ENCODE measurements around the gene OSR1. TPM values are rescaled to one million over a fixed set of nuclear protein-coding genes. Genes with fewer than 3 reads are reported as not detected.

Gene OSR1
- total RNA-seq, 1 donor from 2014 or later, result 2.7 TPM

DNA sequence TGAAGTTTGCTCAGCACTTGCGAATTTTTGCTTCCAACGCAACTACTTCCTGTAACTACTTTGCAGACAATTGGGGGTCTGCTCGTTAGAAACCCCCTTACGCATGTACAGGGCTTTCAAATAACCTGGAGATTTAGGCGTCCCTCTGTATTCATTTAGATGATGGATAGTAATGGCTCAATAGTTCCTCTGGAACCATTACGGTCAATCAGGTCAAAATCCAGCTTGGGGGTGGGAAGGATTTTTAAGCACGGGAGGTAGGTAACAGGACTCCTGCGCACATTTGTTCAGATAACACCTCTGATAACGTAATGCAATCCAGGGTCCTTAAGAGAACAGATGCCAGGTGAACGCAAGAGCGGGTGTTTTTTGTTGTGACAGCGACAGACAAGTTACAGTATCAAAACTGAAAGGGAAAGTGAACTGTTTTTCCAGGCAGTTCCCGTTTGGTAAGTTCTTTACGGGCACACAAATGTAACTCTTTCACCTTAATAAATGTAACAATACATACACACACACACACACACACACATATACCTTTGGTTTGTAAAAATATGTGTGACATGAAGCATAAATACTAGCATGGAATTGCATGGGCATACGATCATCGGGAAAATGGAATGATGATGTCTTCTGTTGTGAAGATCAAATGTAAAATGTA is 3.8 kb upstream of the OSR1 start:
- intact Hi-C loops (cut with micrococcal nuclease), result loop anchor here (10.0 kb wide), 1 partner anchor 617 kb away; no protein-coding TSS in a partner anchor
- DNase-seq, result no peak
- Histone ChIP-seq H3K27ac (replicated peaks) (peak overlapping the region; percentile 53), H3K9me3 (replicated peaks) (no peaks in the 10 kb centered on the region), H3K27me3 (ENCODE audit: low read depth) (peaks cover 53% of the 10 kb centered on the region), H3K4me3 (peak overlapping the region; percentile 78), H3K36me3 (no peaks in the 10 kb centered on the region), H3K4me1 (peaks cover 49% of the 10 kb centered on the region)
- TF ChIP-seq, protein P1, sequence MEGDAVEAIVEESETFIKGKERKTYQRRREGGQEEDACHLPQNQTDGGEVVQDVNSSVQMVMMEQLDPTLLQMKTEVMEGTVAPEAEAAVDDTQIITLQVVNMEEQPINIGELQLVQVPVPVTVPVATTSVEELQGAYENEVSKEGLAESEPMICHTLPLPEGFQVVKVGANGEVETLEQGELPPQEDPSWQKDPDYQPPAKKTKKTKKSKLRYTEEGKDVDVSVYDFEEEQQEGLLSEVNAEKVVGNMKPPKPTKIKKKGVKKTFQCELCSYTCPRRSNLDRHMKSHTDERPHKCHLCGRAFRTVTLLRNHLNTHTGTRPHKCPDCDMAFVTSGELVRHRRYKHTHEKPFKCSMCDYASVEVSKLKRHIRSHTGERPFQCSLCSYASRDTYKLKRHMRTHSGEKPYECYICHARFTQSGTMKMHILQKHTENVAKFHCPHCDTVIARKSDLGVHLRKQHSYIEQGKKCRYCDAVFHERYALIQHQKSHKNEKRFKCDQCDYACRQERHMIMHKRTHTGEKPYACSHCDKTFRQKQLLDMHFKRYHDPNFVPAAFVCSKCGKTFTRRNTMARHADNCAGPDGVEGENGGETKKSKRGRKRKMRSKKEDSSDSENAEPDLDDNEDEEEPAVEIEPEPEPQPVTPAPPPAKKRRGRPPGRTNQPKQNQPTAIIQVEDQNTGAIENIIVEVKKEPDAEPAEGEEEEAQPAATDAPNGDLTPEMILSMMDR (IDR thresholded peaks at IDR 0.05; ENCODE audit: borderline replicate concordance), result no peak

DNA sequence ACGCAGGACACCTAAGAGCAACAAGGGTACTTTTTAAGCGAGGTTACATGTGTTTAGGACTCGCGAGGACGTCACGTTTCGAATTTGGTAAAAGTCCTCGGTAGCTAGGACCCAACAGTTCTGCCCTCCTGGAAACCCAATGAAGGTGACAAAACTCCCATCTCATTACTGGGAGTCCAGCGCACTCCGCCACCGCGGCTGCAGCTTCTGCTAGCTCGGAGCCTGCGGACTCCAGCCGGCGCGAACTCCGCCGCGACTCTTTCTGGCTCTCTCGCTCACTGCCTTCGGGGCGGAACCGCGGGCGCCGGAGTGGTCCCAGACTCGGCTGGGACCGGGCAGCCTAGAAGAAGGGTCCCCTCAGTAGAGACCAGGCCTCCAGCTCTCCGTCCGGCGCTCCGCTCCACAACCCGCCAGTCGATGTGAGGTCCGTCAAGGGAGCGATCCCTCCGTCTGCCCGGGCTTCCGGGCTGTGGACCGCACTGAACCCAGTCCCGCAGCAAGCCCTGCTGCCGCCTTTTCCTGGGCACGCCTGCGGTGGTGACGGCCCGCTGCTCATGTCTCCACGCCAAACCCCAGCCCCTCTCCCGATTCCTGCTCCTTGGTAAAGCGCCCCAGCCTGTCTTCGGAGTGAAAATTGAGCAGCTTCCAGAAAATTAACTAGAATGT is 3.0 kb upstream of the OSR1 start:
- H3K9me3 ChIP-seq (replicated peaks), result no peaks in the 10 kb centered on the region
- peak; percentile 33 for DNase-seq
- peaks cover 56% of the 10 kb centered on the region for H3K4me1 ChIP-seq
- TF ChIP-seq, protein P1 (IDR thresholded peaks at IDR 0.05; ENCODE audit: borderline replicate concordance), result no peak
- intact Hi-C loops (cut with micrococcal nuclease), result loop anchor here (10.0 kb wide), 1 partner anchor 617 kb away; no protein-coding TSS in a partner anchor
- H3K36me3 ChIP-seq, result no peaks in the 10 kb centered on the region
- peaks cover 61% of the 10 kb centered on the region for H3K27me3 ChIP-seq (ENCODE audit: low read depth)
- peak overlapping the region; percentile 39 for H3K27ac ChIP-seq (replicated peaks)
- H3K4me3 ChIP-seq, result peak overlapping the region; percentile 78

DNA sequence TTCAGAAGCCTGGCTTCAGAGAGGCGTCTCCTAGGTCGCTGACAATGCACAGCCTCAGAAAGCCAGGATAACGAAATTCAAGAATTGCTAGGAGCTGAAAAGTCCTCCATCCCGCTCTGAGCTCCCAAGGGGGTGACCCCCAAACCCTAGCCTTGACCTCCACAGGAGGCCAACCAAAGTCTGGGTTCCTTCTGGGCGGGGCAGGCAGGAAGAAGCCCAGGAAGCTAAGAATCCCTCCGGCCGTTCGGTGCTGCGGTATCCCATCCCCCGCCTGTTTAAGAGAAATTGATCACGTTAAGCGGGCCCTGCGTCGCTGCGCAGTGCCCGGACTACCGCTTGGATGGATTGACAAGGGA is 2.5 kb upstream of the OSR1 start:
- Histone ChIP-seq H3K27ac (replicated peaks) (no peak overlapping the region), H3K27me3 (ENCODE audit: low read depth) (peaks cover 66% of the 10 kb centered on the region)

DNA sequence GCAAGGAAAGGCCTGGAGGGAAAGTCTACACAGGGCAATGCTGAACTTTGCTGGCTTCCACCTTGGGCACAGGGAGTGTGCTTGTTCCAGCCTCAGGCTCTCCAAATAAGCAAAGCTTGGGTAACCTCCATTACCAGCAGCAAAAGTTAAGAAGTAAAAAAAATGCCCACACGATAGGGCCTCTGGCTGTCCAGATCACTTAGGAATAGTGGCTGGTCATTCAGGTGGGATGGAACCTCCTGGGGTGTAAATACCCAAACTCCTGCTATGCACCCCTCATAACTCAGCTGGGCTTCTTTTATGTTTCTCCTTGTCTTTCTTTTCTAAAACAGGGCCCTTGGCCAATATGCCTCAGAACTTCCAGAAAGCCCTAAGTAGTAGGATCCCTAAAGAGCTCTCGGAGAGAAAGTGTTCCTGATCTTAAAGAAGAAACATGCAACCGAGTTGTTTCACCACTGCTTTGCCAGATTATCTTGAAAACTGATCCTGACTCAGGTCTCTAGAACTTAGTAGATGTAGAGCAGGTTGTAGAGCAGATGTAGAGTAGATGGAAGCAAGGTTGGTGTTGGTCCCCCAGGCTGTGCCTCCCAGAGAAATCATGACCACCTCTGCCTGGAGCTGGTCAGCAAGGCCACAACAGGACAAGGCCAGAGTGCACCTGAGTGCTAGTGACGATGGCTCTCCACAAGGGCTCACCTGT is 2.0 kb upstream of the OSR1 start:
- intact Hi-C loops (cut with micrococcal nuclease), result loop anchor here (10.0 kb wide), 1 partner anchor 616 kb away; no protein-coding TSS in a partner anchor
- H3K4me1 ChIP-seq, result peaks cover 58% of the 10 kb centered on the region
- H3K9me3 ChIP-seq (replicated peaks), result no peaks in the 10 kb centered on the region
- TF ChIP-seq, protein P1 (IDR thresholded peaks at IDR 0.05; ENCODE audit: borderline replicate concordance), result no peak
- H3K36me3 ChIP-seq, result no peaks in the 10 kb centered on the region
- H3K27me3 ChIP-seq (ENCODE audit: low read depth), result peaks cover 71% of the 10 kb centered on the region
- no peak overlapping the region for H3K27ac ChIP-seq (replicated peaks)
- DNase-seq, result no peak
- peak overlapping the region; percentile 78 for H3K4me3 ChIP-seq

More for the DNA sequence above, 2.5 kb upstream of the OSR1 start:
- intact Hi-C loops (cut with micrococcal nuclease), result loop anchor here (10.0 kb wide), 1 partner anchor 616 kb away; no protein-coding TSS in a partner anchor
- H3K4me3 ChIP-seq, result peak overlapping the region; percentile 78
- no peaks in the 10 kb centered on the region for H3K9me3 ChIP-seq (replicated peaks)
- H3K4me1 ChIP-seq, result peaks cover 58% of the 10 kb centered on the region
- DNase-seq, result no peak
- TF ChIP-seq, protein P1 (IDR thresholded peaks at IDR 0.05; ENCODE audit: borderline replicate concordance), result no peak
- H3K36me3 ChIP-seq, result no peaks in the 10 kb centered on the region

DNA sequence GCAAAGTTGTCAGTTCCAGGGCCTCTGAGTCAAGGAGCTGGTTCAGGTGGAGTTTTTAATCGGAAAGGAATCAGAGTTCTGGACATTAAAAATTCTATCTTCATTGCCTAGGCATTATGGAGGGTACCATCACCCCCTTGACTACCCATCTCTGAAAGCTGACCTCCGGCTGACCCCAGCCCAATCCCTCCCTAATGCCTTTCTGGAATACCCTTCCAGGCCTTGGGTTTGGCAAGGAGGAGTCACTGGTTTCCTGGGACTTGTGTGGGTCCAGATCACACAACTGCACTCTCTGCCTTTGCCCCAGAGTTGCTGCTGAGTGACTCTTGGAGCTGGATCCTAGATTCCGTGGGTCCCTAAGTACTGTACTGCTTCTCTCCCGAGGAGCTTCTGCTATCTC is 1.0 kb upstream of the OSR1 start:
- TF ChIP-seq, protein P1 (IDR thresholded peaks at IDR 0.05; ENCODE audit: borderline replicate concordance), result no peak
- Histone ChIP-seq H3K27ac (replicated peaks) (peak overlapping the region; percentile 79), H3K36me3 (no peaks in the 10 kb centered on the region), H3K4me1 (peaks cover 58% of the 10 kb centered on the region), H3K4me3 (no peak overlapping the region), H3K27me3 (ENCODE audit: low read depth) (peaks cover 76% of the 10 kb centered on the region), H3K9me3 (replicated peaks) (no peaks in the 10 kb centered on the region)
- DNase-seq, result no peak
- intact Hi-C loops (cut with micrococcal nuclease), result no loop called here

All from left ventricle myocardium inferior (tissue), 1 donor.